IPS DF 19.7 (cell line): ENCODE results near the gene WBP1L.
A peak's percentile ranks its signal among the peaks of the same experiment; 100 is the strongest.

Source experiments
- DNase-seq: peaks from one replicate; pipeline ENCODE4 v3.0.0-alpha.2; 2013; ENCODE audit warnings: low read depth, low spot score

WBP1L gene

GRCh38 chr10:102779680-102780526 is 36.2 kb downstream of the WBP1L start:
- DNase-seq, result no peak

GRCh38 chr10:102780527-102780808 is 36.7 kb downstream of the WBP1L start:
- DNase-seq, result no peak

GRCh38 chr10:102781090-102781920 is 37.6 kb downstream of the WBP1L start:
- no peak for DNase-seq

GRCh38 chr10:102781921-102782557 is 38.3 kb downstream of the WBP1L start:
- no peak for DNase-seq

- DNase-seq, result no peak
Measured at GRCh38 chr10:102782673-102783551, 39.2 kb downstream of the WBP1L start.

- DNase-seq, result no peak
Measured at GRCh38 chr10:102783568-102783967, 39.8 kb downstream of the WBP1L start.

GRCh38 chr10:102785818-102786217 is 42.1 kb downstream of the WBP1L start:
- DNase-seq, result no peak

GRCh38 chr10:102791754-102792395 is 48.1 kb downstream of the WBP1L start:
- no peak for DNase-seq

GRCh38 chr10:102795453-102796406 is 52.0 kb downstream of the WBP1L start:
- DNase-seq, result no peak

- no peak for DNase-seq
Measured at GRCh38 chr10:102796407-102797176, 52.8 kb downstream of the WBP1L start.

- DNase-seq, result no peak
Measured at GRCh38 chr10:102799691-102800471, 56.1 kb downstream of the WBP1L start.

- no peak for DNase-seq
Measured at GRCh38 chr10:102800611-102801335, 57.0 kb downstream of the WBP1L start.

- DNase-seq, result no peak
Measured at GRCh38 chr10:102801496-102801895, 57.7 kb downstream of the WBP1L start.

GRCh38 chr10:102801978-102802377 is 58.2 kb downstream of the WBP1L start:
- no peak for DNase-seq

GRCh38 chr10:102802920-102803534 is 59.3 kb downstream of the WBP1L start:
- DNase-seq, result peak; percentile 82

- no peak for DNase-seq
Measured at GRCh38 chr10:102804382-102805055, 60.8 kb downstream of the WBP1L start.

- DNase-seq, result no peak
Measured at GRCh38 chr10:102808380-102808779, 64.6 kb downstream of the WBP1L start.
